GM12892 (cell line): Measurements from ENCODE around the gene IDI2.

ENCODE experiments used
- DNase-seq: peaks from one replicate; pipeline ENCODE4 v3.0.0; 2011; ENCODE audit not compliant: insufficient read length
- FAIRE-seq: peaks from 2 replicates; lab custom pipeline; 2011; peaks lifted over from hg19 to GRCh38; lab: Jason Lieb, UNC
- POLR2A ChIP-seq: IDR thresholded peaks from 2 replicates; pipeline ENCODE4 v1.6.1; 2011; ENCODE audit warnings: low read depth, low read length, control low read depth
- POLR2AphosphoS5 ChIP-seq: IDR thresholded peaks from 2 replicates; pipeline ENCODE4 v1.6.1; 2011; ENCODE audit warnings: low read depth, low read length, control low read depth
- TAF1 ChIP-seq: IDR thresholded peaks from 2 replicates; pipeline ENCODE4 v1.6.1; 2011; ENCODE audit warnings: low read depth, mild to moderate bottlenecking, control low read depth, low read length, borderline replicate concordance

IDI2 gene

DNA sequence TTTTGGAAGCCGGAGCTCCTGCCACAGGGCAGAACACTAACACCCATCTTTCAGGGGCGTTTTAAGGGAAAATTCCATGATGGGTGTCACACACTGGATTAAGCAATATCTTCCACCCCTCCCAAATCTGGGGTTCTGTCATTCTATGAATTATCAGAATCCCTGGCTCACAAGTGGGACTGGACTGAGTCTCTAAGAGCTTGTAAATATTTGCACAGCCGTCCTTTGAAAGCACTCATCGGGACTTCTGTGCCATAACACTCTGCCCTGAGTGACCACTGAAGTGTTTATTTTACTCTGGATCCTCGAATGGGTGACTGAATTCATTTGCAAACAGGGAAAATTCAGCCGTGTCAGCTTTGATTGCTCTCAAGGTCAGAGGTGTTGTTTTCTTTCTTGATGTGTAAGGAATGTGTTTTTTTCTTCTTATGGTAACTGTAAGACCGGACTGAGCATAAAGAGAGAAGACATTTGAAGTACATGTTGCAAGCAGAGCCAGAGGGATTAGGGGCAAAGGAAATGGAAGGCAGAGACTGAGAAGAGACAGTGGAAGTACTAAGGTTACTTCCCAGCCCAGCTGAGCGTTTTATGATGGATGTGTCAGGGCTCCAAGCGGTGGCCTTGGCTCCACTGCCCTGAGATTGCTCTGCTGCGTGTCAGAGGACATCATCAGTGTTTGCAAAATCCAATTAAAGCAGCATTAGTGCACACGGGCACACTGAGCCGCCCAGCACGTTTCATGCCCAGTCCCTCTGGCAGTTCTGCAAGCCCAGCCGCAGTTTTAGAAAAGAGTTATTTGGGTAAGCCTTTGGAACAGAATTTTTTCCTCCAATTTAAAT, 55.1 kb downstream of the IDI2 start:
- DNase-seq (no peak), FAIRE-seq (no peak)
- no peak for TF ChIP-seq POLR2A
- TF ChIP-seq TAF1: no peak
- no peak for TF ChIP-seq POLR2AphosphoS5

DNA sequence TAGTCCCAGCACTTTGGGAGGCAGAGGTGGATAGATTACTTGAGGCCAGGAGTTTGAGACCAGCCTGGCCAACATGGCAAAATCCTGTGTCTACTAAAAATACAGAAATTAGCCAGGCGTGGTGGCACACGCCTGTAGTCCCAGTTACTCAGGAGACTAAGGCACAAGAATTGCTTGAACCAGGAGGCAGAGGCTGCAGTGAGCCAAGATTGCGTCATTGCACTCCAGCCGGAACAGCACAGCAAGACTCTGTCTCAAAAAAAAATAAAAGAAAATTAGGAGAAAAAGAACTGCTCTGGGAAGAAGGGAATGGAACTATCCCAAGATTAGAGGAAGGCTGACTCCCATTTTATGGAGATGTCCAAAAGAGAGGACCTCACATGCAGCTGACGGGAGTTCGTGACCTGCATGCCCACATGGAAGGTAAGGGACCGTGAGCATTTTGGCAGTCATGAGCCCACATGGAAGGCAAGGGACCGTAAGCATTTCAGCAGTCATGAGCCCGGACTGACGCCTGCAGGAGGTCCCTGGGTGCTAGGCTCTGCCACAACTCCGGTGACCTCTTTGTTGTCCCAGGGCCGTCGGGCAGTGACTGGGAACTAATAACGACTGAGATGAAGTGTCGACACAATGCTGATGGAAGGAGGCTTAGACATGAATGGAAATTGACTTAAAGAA, 56.0 kb downstream of the IDI2 start:
- no peak for FAIRE-seq
- no peak for DNase-seq
- TF ChIP-seq POLR2A: no peak
- TF ChIP-seq POLR2AphosphoS5: no peak
- TF ChIP-seq TAF1: no peak
